ENCODE measurements around the gene WHAMM. TPM values are rescaled to one million over a fixed set of nuclear protein-coding genes. Genes with fewer than 3 reads are reported as not detected.

WHAMM gene
- total and polyA plus RNA-seq, 2 of the 4 experiments (the other 2 are of a cell fraction): 1.4 to 4.1 TPM

GRCh38 chr15:82792068-82792467, 17.4 kb upstream of the WHAMM start:
- intact Hi-C loops (cut with micrococcal nuclease): no loop called here

More at GRCh38 chr15:82792068-82792467, 17.4 kb upstream of the WHAMM start:
- Histone ChIP-seq H3K4me3 (ENCODE audit: insufficient read depth, low read depth, low read length) (no peak overlapping the region), H3K27ac (ENCODE audit: insufficient read depth, low read length) (no peak overlapping the region), H3K18ac (ENCODE audit: low read depth, low read length) (no peak overlapping the region), H3K23ac (ENCODE audit: low read depth, low read length) (no peak overlapping the region), H2BK120ac (ENCODE audit: low read depth, low read length) (no peak overlapping the region), H2BK20ac (ENCODE audit: low read depth, low read length) (no peak overlapping the region), H3K9ac (ENCODE audit: low read depth, low read length) (no peak overlapping the region), H2BK15ac (ENCODE audit: low read depth, low read length) (no peak overlapping the region), H4K20me1 (ENCODE audit: insufficient read depth, low read length) (no peaks in the 10 kb centered on the region), H2AK9ac (replicated peaks; ENCODE audit: low read depth, low read length, poor library complexity) (no peak overlapping the region), H3K79me1 (ENCODE audit: low read depth in 1 of 2, low read length in 2 of 2) (no peaks in the 10 kb centered on the region), H3K9me1 (ENCODE audit: insufficient read depth, low read length) (no peaks in the 10 kb centered on the region), H3K9me3 (ENCODE audit: control insufficient read depth, insufficient read depth, low read length) (no peaks in the 10 kb centered on the region), H2AFZ (replicated peaks; ENCODE audit: low read length, poor library complexity) (no peak overlapping the region), H3K14ac (replicated peaks; ENCODE audit: low read depth, low read length) (no peak overlapping the region), H3K4me2 (ENCODE audit: low read depth, low read length) (no peak overlapping the region), H3K36me3 (ENCODE audit: control insufficient read depth, insufficient read depth, low read length) (no peaks in the 10 kb centered on the region), H2AK5ac (ENCODE audit: low read depth, low read length) (no peak overlapping the region), H3K4me1 (ENCODE audit: control insufficient read depth, insufficient read depth, low read length) (no peaks in the 10 kb centered on the region), H4K8ac (ENCODE audit: low read depth in 2 of 2, low read length in 2 of 2) (no peak overlapping the region), H4K91ac (ENCODE audit: insufficient read depth, low read depth, low read length) (no peak overlapping the region), H4K5ac (ENCODE audit: low read depth, low read length) (no peak overlapping the region), H2BK5ac (ENCODE audit: low read depth, low read length, poor library complexity, severe bottlenecking) (no peak overlapping the region), H3K4ac (ENCODE audit: low read depth, low read length) (no peak overlapping the region), H3K56ac (ENCODE audit: extremely low read depth, insufficient read depth, low read length) (no peak overlapping the region), H3K27me3 (ENCODE audit: control insufficient read depth, insufficient read depth, low read length) (no peaks in the 10 kb centered on the region; the same call in 1 of the 2 replicates)
- no CpG with 5 or more reads among the region's 1 CpG for WGBS, 2 experiments (ENCODE audit: extremely low coverage in 2 of 2, insufficient read length in 1 of 2)
- dilution Hi-C loops (cut with HindIII; ENCODE audit: low sequenced_read_pairs, unreplicated experiment) (no loop called here), in situ Hi-C loops (cut with MboI; ENCODE audit: low sequenced_read_pairs) (no loop called here)
- no peak for TF ChIP-seq NFE2L2 (IDR thresholded peaks at IDR 0.05; ENCODE audit: low read depth, low read length)
- TF ChIP-seq USF2 (IDR thresholded peaks at IDR 0.05; ENCODE audit: low read depth, low read length): no peak
- no peak for TF ChIP-seq MXI1 (IDR thresholded peaks at IDR 0.05; ENCODE audit: borderline replicate concordance, low read depth, low read length)
- no peak for TF ChIP-seq BHLHE40 (IDR thresholded peaks at IDR 0.05; ENCODE audit: low read depth, low read length)
- TF ChIP-seq RAD21 (IDR thresholded peaks at IDR 0.05; ENCODE audit: low read length): no peak
- no peak for TF ChIP-seq RFX5 (IDR thresholded peaks at IDR 0.05; ENCODE audit: low read depth, low read length)
- TF ChIP-seq MAFK (IDR thresholded peaks at IDR 0.05; ENCODE audit: low read depth, low read length): no peak
- TF ChIP-seq MAZ (IDR thresholded peaks at IDR 0.05; ENCODE audit: borderline replicate concordance, low read depth, low read length): no peak
- TF ChIP-seq CEBPB (IDR thresholded peaks at IDR 0.05; ENCODE audit: low read depth, low read length): no peak
- no peak for TF ChIP-seq CHD1 (IDR thresholded peaks at IDR 0.05; ENCODE audit: low read depth, low read length)
- no peak for TF ChIP-seq ELK1 (IDR thresholded peaks at IDR 0.05; ENCODE audit: borderline replicate concordance, low read depth, low read length)
- TF ChIP-seq POLR2A (IDR thresholded peaks at IDR 0.05; ENCODE audit: low read depth, low read length): no peak
- no peak for TF ChIP-seq RCOR1 (IDR thresholded peaks at IDR 0.05; ENCODE audit: insufficient replicate concordance, low read length)
- no peak for TF ChIP-seq FOS (IDR thresholded peaks at IDR 0.05; ENCODE audit: low read depth, low read length)
- no peak for TF ChIP-seq CTCF (conservative IDR thresholded peaks at IDR 0.05; ENCODE audit: low read depth, low read length)
- no peak for TF ChIP-seq SMC3 (IDR thresholded peaks at IDR 0.05; ENCODE audit: low read depth, low read length)
- BruUV-seq (replicated peaks): no TSS peak
- DNase-seq (no peak), ATAC-seq (ENCODE audit: low read depth) (no peak)
- POLR2A ChIA-PET (ENCODE audit: unreplicated experiment): no interaction called here
- CTCF ChIA-PET: interaction anchor here (1.1 kb wide), 1 partner anchor 24 kb away, joined by 5 read pairs; no protein-coding TSS in a partner anchor
